ENCODE data around the gene MTREX.

- TF ChIP-seq POLR2AphosphoS5 (IDR thresholded peaks at IDR 0.05) (no peak), CTCF (IDR thresholded peaks at IDR 0.05 in 8 of 11, conservative IDR thresholded peaks at IDR 0.05 in 3 of 11) (no peak), POLR2A (IDR thresholded peaks at IDR 0.05) (no peak)
Measured at GRCh38 chr5:55319491-55319890, 11.7 kb downstream of the MTREX start.

Data from spleen (tissue), 7 donors.